Ureter (tissue), 1 donor: Measurements from ENCODE around the gene PRKG1. TPM values are rescaled to one million over a fixed set of nuclear protein-coding genes. Genes with fewer than 3 reads are reported as not detected.

Experiments used
- DNase-seq: peaks from one replicate; pipeline ENCODE4 v3.0.0-alpha.2; 2020; ENCODE audit warnings: low spot score
- total RNA-seq: library from RNA; stranded (reverse); gene quantifications from one replicate; pipeline ENCODE4 v1.2.4, GENCODE V29; 2023
- donor health status: DM: yes; HTN: yes; CAD: no.

PRKG1 gene
- total RNA-seq, 1 donor from 2014 or later: 25.4 TPM

- no peak for DNase-seq
These were observed 511.5 kb downstream of the PRKG1 start for GRCh38 chr10:51585742-51586141.

GRCh38 chr10:51588984-51589383, 514.7 kb downstream of the PRKG1 start:
- no peak for DNase-seq

GRCh38 chr10:51590818-51591217, 516.5 kb downstream of the PRKG1 start:
- no peak for DNase-seq

GRCh38 chr10:51596695-51597094, 522.4 kb downstream of the PRKG1 start:
- DNase-seq: no peak

GRCh38 chr10:51599647-51600046, 525.4 kb downstream of the PRKG1 start:
- DNase-seq: no peak

GRCh38 chr10:51602326-51602725, 528.0 kb downstream of the PRKG1 start:
- no peak for DNase-seq

- DNase-seq: no peak
These were observed 530.3 kb downstream of the PRKG1 start for GRCh38 chr10:51604579-51604978.

GRCh38 chr10:51606825-51607462, 532.7 kb downstream of the PRKG1 start:
- no peak for DNase-seq

- DNase-seq: no peak
These were observed 533.2 kb downstream of the PRKG1 start for GRCh38 chr10:51607463-51607835.

GRCh38 chr10:51608211-51608610, 533.9 kb downstream of the PRKG1 start:
- DNase-seq: no peak

GRCh38 chr10:51615764-51616298, 541.5 kb downstream of the PRKG1 start:
- DNase-seq: no peak

- DNase-seq: no peak
These were observed 543.4 kb downstream of the PRKG1 start for GRCh38 chr10:51617576-51618235.

GRCh38 chr10:51619365-51619764, 545.1 kb downstream of the PRKG1 start:
- no peak for DNase-seq

- DNase-seq: no peak
These were observed 545.8 kb downstream of the PRKG1 start for GRCh38 chr10:51620131-51620530.

GRCh38 chr10:51624013-51624412, 549.7 kb downstream of the PRKG1 start:
- no peak for DNase-seq

GRCh38 chr10:51629934-51630639, 555.8 kb downstream of the PRKG1 start:
- no peak for DNase-seq

- DNase-seq: no peak
These were observed 556.3 kb downstream of the PRKG1 start for GRCh38 chr10:51630640-51631005.

GRCh38 chr10:51635436-51635835, 561.1 kb downstream of the PRKG1 start:
- DNase-seq: no peak

GRCh38 chr10:51638211-51638610, 563.9 kb downstream of the PRKG1 start:
- DNase-seq: no peak

- DNase-seq: no peak
These were observed 564.5 kb downstream of the PRKG1 start for GRCh38 chr10:51638737-51639136.

GRCh38 chr10:51640120-51640819, 566.0 kb downstream of the PRKG1 start:
- no peak for DNase-seq

GRCh38 chr10:51642581-51642980, 568.3 kb downstream of the PRKG1 start:
- DNase-seq: no peak
